ENCODE results near the gene CD79B. TPM values are rescaled to one million over a fixed set of nuclear protein-coding genes. Genes with fewer than 3 reads are reported as not detected.
A peak's percentile ranks its signal among the peaks of the same experiment; 100 is the strongest.
"Not testable (repeated sequence)": the region's sequence is repeated elsewhere in the genome, so short reads cannot be mapped to it uniquely, and the experiment has no call there.

Gene CD79B
- total and polyA plus RNA-seq, 2 experiments from 2014 or later = 0.23 TPM; not detected in 1

- TF ChIP-seq, protein P1, sequence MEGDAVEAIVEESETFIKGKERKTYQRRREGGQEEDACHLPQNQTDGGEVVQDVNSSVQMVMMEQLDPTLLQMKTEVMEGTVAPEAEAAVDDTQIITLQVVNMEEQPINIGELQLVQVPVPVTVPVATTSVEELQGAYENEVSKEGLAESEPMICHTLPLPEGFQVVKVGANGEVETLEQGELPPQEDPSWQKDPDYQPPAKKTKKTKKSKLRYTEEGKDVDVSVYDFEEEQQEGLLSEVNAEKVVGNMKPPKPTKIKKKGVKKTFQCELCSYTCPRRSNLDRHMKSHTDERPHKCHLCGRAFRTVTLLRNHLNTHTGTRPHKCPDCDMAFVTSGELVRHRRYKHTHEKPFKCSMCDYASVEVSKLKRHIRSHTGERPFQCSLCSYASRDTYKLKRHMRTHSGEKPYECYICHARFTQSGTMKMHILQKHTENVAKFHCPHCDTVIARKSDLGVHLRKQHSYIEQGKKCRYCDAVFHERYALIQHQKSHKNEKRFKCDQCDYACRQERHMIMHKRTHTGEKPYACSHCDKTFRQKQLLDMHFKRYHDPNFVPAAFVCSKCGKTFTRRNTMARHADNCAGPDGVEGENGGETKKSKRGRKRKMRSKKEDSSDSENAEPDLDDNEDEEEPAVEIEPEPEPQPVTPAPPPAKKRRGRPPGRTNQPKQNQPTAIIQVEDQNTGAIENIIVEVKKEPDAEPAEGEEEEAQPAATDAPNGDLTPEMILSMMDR (IDR thresholded peaks at IDR 0.05; ENCODE audit: low read depth, low read length) = no peak
Observed at GRCh38 chr17:63916566-63917185, 15.5 kb downstream of the CD79B start.

DNA sequence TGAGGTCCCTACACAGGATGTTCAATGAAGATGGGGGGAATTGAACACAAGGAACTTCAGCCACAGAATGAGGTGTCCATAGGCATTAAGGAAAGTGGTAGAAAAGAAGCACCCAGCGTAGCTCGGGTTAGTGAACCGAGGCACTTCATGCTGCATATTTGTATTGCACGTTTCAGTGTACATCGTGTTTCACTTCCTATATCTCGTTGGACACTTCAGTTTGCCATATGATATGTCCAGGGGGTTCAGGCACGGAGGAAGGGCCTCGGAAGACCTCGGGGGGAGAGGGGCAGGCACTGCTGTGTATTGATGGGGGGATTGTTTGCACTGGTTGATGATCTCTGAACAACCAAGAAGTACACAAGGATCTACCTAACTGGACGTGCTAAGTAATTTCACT is 16.4 kb downstream of the CD79B start:
- H3K36me3 ChIP-seq; H3K4me1 ChIP-seq (ENCODE audit: low read depth); H3K27me3 ChIP-seq; H3K9me3 ChIP-seq (ENCODE audit: low read depth); DNase-seq (ENCODE audit: low read depth in 1 of 2, low spot score in 1 of 2); H3K27ac ChIP-seq; H3K4me3 ChIP-seq: not testable (repeated sequence)

More at GRCh38 chr17:63916566-63917185, 15.5 kb downstream of the CD79B start:
- H3K9me3 ChIP-seq (ENCODE audit: low read depth) = no peaks in the 10 kb centered on the region
- H3K36me3 ChIP-seq = no peaks in the 10 kb centered on the region
- H3K27me3 ChIP-seq = peaks cover 4% of the 10 kb centered on the region
- no peak overlapping the region for H3K4me3 ChIP-seq
- DNase-seq (ENCODE audit: low read depth in 1 of 2, low spot score in 1 of 2) = no peak
- H3K4me1 ChIP-seq (ENCODE audit: low read depth) = no peaks in the 10 kb centered on the region
- H3K27ac ChIP-seq = no peak overlapping the region

- H3K4me3 ChIP-seq = no peak overlapping the region
- H3K27me3 ChIP-seq = peaks cover 8% of the 10 kb centered on the region
- TF ChIP-seq, protein P1 (IDR thresholded peaks at IDR 0.05; ENCODE audit: low read depth, low read length) = no peak
- no peak overlapping the region for H3K27ac ChIP-seq
- DNase-seq (ENCODE audit: low read depth in 1 of 2, low spot score in 1 of 2) = no peak
- H3K9me3 ChIP-seq (ENCODE audit: low read depth) = no peaks in the 10 kb centered on the region
- no peaks in the 10 kb centered on the region for H3K36me3 ChIP-seq
- no peaks in the 10 kb centered on the region for H3K4me1 ChIP-seq (ENCODE audit: low read depth)
Observed at GRCh38 chr17:63914471-63914870, 17.7 kb downstream of the CD79B start.

- H3K27me3 ChIP-seq = peaks cover 8% of the 10 kb centered on the region
- TF ChIP-seq, protein P1 (IDR thresholded peaks at IDR 0.05; ENCODE audit: low read depth, low read length) = peak; percentile 64
- no peak overlapping the region for H3K4me3 ChIP-seq
- no peaks in the 10 kb centered on the region for H3K9me3 ChIP-seq (ENCODE audit: low read depth)
- H3K36me3 ChIP-seq = no peaks in the 10 kb centered on the region
- H3K27ac ChIP-seq = no peak overlapping the region
- DNase-seq (ENCODE audit: low read depth in 1 of 2, low spot score in 1 of 2) = peak; percentile 19 to 48
- H3K4me1 ChIP-seq (ENCODE audit: low read depth) = no peaks in the 10 kb centered on the region
Observed at GRCh38 chr17:63911657-63912100, 20.5 kb downstream of the CD79B start.

- Histone ChIP-seq H3K27ac (no peak within 1 kb of the TSS), H3K4me3 (no peak within 1 kb of the TSS), H3K27me3 (peaks cover 8% of the 10 kb centered on the region), H3K9me3 (ENCODE audit: low read depth) (no peaks in the 10 kb centered on the region), H3K36me3 (no peaks in the 10 kb centered on the region), H3K4me1 (ENCODE audit: low read depth) (no peaks in the 10 kb centered on the region)
- no peak for DNase-seq (ENCODE audit: low read depth in 1 of 2, low spot score in 1 of 2)
- TF ChIP-seq, protein P1 (IDR thresholded peaks at IDR 0.05; ENCODE audit: low read depth, low read length) = no peak
Observed at GRCh38 chr17:63911041-63911635, 21.0 kb downstream of the CD79B start, which contains the start of gene CSHL1. TSS of gene CSHL1 (minus strand) at chr17:63911258. CDS start at chr17:63911196, 62 bp downstream.

GRCh38 chr17:63910096-63910495 is 22.0 kb downstream of the CD79B start:
- TF ChIP-seq, protein P1 (IDR thresholded peaks at IDR 0.05; ENCODE audit: low read depth, low read length) = no peak
- DNase-seq (ENCODE audit: low read depth in 1 of 2, low spot score in 1 of 2) = no peak
- no peak overlapping the region for H3K4me3 ChIP-seq
- peaks cover 8% of the 10 kb centered on the region for H3K27me3 ChIP-seq
- no peaks in the 10 kb centered on the region for H3K36me3 ChIP-seq
- no peaks in the 10 kb centered on the region for H3K9me3 ChIP-seq (ENCODE audit: low read depth)
- H3K27ac ChIP-seq = no peak overlapping the region
- no peaks in the 10 kb centered on the region for H3K4me1 ChIP-seq (ENCODE audit: low read depth)

- not testable (repeated sequence) for H3K9me3 ChIP-seq (ENCODE audit: low read depth); H3K27ac ChIP-seq; H3K27me3 ChIP-seq; DNase-seq (ENCODE audit: low read depth in 1 of 2, low spot score in 1 of 2); H3K4me1 ChIP-seq (ENCODE audit: low read depth); H3K36me3 ChIP-seq; H3K4me3 ChIP-seq
Observed at GRCh38 chr17:63909586-63909985, 22.5 kb downstream of the CD79B start.

DNA sequence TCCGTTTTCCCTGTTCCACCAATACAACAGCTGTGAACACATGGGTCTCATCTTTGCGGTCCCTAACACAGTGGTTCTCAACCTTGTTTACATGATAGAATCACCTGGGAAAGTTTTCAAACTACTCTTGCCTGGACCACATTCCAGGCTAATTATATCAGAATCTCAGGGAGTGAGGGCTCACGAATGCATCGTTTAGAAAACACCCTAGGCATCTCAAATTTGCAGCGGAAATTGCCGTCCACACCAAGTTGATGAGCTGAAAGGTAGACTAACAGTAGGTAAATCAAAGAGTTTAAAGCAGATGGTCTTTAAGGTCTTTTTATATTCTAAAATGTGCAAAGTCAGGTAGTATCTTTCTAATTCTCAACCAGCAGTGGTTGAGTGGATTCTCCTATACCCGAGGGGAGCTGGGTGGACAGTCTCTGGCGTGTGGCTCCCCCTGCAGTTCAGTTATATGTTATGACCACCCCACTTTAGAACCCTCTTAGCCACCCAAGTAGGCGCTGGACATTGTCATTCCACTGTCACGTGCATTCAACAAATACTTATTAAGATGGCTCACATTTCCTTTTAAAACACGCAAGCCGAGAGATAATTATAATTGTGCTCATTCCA is 24.9 kb downstream of the CD79B start:
- not testable (repeated sequence) for H3K4me1 ChIP-seq (ENCODE audit: low read depth); H3K36me3 ChIP-seq; H3K27me3 ChIP-seq; H3K27ac ChIP-seq; H3K9me3 ChIP-seq (ENCODE audit: low read depth); H3K4me3 ChIP-seq
- DNase-seq (ENCODE audit: low read depth in 1 of 2, low spot score in 1 of 2) = peak; percentile 9 to 66

Data from cardiac muscle cell (in vitro differentiated cells and primary cell).